ENCODE measurements around the gene MYOM1.
"Not testable (repeated sequence)": the region's sequence is repeated elsewhere in the genome, so short reads cannot be mapped to it uniquely, and the experiment has no call there.

The MYOM1 gene

DNA sequence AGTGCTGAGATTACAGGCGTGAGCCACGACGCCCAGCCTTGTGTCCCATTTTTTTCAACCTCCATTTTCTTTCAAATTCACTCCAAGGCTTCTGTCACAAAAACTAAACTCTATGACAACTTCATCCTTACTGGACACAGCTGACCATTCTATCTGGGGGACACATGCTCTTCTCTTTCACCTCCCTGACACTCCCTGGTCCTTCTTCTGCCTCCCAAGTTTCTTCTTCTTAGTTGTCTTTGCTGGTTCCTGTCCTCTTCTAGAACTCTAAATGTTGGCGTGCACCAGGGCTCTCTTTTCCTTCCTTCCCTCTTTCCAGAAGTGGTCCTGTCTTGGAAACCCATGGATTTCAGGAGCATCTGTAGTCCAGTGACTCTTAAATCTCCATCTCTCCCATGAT, 166.7 kb downstream of the MYOM1 start:
- DNase-seq = no peak

DNA sequence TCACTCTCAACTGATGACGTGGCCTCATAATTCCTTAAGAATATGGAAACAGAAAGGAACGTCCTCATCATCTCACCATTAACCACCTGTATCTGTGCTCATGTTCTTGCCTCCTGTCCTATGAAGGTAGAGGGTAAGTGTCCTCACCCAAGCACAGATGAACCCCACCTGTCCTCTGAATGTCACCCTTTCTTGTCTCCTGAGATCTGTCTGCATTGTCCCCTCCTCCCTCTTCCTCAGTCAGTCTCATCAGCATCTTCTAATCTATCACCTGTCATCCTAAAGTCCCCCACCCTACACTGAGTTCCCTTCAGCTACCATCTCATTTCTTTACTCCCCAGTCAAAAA, 167.4 kb downstream of the MYOM1 start:
- DNase-seq = no peak

DNA sequence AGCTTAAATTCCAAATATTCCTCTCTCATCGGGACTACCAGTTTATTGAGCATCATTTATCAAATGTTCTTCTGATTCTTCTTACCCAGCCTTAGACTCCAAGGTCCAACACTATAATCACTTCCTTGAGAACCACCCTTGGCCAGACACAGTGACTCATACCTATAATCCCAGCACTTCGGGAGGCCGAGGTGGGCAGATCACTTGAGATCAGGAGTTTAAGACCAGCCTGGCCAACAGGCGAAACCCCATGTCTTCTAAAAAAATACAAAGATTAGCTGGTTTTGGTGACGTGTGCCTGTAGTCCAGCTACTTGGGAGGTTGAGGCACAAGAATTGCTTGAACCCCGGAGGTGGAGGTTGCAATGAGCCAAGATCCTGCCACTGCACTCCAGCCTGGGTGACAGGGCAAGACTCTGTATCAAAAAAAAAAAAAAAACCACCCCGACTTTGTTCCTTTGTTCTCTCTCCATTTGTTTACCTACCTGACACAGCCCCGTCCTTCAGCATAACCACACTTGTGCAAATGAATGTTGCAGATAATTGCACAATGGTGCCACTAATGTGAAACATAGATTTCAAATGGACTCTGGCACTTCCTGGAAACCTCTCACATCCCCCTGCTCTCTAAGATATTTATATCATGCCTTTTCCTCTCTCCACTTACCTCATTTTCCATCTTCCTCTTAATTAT, 167.9 kb downstream of the MYOM1 start:
- no peak for DNase-seq

DNA sequence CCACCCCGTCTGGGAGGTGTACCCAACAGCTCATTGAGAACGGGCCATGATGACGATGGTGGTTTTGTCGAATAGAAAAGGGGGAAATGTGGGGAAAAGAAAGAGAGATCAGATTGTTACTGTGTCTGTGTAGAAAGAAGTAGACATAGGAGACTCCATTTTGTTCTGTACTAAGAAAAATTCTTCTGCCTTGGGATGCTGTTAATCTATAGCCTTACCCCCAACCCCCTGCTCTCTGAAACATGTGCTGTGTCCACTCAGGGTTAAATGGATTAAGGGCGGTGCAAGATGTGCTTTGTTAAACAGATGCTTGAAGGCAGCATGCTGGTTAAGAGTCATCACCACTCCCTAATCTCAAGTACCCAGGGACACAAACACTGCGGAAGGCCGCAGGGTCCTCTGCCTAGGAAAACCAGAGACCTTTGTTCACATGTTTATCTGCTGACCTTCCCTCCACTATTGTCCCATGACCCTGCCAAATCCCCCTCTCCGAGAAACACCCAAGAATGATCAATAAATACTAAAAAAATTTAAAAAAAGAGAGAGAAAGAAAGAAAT, 169.8 kb downstream of the MYOM1 start:
- not testable (repeated sequence) for DNase-seq

DNA sequence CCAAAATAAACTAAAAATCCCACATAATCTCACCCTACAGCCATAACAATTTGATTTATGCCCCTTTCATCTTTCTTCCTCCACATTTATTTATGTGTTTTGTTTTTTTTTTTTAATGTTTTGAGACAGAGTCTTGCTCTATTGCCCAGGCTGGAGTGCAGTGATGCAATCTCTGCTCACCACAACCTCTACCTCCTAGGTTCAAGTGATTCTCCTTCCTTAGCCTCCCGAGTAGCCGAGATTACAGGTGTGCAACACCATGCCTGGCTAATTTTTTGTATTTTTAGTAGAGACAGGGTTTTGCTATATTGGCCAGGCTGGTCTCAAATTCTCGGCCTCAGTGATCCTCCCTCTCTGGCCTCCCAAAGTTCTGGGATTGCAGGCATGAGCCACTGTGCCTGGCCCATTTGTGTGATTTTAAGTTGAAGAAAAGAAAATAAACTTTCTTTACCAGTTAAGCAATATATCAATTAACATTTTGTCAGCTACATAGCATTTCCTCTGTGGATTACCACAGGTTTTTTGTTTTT, 170.9 kb downstream of the MYOM1 start:
- DNase-seq = no peak

DNA sequence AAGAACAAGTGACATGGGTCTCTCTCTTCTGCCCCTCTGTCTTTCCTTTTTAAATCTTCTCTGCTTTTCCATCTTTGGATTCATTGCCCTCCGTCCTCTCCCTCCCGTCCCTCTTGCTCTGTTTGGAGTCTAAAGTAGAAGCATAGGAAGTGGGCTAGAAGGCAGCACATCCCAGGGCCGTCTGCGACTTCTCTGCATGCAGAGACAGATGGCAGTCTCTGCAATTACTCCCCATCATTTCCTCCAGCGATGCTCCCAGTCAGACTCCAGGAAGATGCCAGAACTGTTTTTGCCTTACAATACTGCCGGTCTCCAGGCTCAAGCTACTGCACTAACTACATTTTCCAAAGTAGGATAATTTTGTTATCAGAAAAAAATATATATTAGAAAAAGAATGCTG, 171.6 kb downstream of the MYOM1 start:
- no peak for DNase-seq

DNA sequence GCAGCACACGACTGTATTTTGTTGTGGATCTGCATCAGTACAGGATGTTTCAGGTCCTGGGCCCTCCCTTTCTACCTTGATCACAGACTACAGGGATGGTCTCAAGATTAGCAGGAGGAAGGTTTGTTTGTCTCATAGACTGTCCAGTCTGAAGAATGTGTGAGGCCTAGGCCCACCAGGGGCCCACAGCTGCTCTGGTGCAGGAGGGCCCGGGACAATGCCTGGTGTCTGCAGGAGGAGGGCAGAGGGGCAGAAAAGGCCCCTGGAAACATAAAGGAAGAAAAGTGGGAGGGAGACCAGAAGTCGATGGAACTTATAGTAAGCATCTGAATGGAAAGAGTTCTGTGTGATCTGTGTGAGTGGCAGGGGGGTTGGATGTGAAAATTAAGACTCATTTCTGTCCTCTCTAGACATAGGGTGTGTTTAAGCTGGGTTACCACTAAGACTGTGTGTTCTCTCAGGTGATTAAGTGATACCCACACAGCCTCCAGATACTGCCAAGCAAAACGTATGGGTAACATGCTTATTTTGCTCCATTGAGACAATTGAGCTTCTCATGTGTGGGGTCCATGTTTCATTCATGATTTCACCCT, 173.5 kb downstream of the MYOM1 start:
- no peak for DNase-seq

DNA sequence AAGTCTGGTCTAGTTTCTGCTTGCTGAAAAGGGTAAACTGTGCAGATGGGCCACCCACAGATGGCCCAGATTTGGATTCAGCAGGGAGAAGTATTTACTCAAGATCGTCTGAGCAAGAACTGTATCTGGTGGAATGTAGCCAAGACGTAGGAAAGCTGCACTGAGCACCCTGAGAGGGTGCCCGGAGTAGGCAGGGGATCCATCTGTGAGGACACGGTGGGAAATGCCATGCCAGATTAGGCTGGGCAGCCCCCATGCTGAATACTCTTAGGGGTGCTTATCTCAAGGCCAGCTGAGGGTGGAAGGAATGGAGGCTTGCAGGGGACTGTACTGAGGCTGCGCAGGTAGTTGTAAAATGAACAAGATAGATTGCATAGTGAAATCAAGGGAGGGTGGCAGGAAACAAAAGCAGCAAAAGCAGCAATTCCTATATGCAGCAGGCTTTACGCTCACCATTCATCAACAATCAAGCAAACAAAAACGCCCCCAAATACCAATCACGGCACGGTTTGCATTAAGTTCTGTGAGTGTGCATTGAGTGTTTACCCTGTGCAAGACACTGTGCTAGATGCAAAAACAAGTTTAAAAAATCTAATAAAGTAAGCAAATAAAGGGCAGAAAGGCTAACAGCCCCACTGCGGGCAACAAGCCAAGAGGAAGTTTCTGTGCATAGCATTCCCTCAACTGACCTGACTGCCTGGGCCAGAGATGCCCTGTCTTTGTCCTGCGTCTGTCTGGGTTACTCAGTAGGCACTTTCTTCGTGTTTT, 174.7 kb downstream of the MYOM1 start:
- DNase-seq = peak; percentile 20

DNA sequence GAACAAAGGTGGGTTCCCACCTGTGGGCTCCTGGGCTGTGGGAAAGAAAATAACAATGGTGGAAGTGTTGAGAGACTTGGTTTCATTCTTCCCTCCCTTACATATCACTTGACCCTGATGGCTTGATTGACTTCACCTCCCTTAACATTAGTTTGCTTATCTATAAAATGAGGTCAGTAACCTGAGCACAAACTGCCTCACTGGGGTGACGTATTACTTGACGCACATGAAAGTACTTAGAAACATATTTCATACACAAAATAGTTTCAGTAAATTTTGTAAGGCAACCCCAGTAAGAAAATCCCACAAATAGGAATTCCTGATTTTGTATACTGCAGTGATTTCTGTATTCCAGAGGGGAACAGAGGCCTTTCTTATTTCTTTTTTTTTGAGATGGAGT, 177.4 kb downstream of the MYOM1 start:
- DNase-seq = no peak

DNA sequence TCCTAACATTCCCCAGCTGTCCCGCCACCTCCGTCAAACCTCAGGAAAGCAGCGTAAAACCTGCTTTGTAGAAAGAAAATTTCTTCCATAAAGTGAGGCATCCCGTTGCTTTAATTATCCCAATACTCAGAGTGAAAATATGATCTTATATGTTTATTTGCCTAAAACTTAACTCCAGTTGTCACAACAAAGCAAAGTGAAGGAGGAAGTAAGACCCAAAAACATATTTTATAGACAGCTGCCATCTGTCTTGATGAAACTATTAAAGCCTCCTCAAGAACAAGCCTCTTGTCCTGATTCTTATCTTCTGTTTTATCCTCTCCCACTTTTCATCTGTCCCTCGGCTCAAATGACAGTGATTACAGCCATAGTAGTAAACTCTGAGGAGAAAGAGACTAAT, 177.9 kb downstream of the MYOM1 start:
- DNase-seq = peak; percentile 20

DNA sequence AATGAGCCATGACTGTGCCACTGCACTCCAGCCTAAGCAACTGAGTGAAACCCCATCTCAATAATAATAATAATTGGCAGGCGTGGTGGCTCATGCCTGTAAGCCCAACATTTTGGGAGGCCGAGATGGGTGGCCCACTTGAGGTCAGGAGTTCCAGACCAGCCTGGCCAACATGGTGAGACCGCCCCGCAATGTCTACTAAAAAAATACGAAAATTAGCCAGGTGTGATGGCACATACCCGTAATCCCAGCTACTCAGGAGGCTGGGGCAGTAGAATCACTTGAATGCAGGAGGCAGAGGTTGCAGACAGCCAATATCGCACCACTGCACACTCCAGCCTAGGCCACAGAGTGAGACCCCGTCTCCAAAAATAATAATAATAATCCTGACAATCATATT, 178.9 kb downstream of the MYOM1 start:
- DNase-seq = no peak

DNA sequence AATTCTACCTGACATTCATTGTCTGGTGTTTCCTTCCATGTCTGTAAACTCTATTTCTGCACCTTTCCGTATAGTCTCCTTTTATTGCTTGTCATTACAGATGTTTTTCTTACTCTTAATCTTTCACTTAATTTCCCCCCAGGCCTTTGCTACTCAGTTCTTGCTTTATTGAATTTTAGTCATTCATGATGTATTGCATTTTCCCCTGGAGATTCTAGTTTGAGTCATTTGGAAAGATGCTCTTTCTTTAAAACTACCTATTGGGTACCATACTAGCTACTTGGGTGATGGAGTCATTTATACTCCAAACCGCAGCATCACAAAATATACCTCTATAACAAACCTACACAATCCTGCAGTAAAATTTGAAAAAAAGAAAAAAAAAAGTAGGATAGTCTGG, 179.6 kb downstream of the MYOM1 start:
- DNase-seq = no peak

DNA sequence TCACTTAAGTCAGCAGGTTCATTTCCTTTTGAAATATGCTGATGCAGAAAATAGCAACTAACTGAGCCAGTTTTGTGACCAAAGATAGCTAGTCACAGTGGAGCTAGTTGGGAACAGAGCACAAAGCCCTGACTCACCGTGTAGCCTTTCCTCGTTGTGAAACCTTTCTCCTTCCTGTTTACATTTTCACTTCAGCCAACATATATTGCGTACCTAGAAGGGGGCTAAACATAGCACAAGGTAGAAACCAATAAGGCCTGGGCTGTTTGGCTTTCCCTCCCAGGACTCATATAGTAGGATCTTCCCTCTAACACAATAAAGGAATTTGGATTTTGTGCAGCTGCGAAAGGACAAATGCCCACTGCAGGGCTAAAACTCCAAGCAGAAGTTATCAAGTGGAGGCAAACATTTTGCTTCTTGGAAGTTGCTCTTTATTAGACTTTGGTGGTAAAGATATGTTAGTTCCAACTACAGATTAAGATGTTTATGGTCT, 182.3 kb downstream of the MYOM1 start:
- no peak for DNase-seq

DNA sequence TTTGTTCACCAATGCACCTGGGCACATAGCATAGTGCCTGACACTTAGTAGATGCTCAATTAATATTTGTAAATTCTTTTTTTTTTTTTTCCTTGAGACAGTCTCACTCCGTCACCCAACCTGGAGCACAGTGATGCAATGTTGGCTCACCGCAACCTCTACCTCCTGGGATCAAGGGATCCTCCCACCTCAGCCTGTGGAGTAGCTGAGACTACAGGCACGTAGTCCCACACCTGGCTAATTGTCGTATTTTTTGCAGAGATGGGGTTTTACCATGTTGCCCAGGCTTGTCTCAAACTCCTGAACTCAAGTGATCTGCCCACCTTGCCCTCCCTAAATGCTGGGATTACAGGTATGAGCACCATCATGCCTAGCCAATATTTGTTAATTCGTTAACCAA, 183.7 kb downstream of the MYOM1 start:
- no peak for DNase-seq

DNA sequence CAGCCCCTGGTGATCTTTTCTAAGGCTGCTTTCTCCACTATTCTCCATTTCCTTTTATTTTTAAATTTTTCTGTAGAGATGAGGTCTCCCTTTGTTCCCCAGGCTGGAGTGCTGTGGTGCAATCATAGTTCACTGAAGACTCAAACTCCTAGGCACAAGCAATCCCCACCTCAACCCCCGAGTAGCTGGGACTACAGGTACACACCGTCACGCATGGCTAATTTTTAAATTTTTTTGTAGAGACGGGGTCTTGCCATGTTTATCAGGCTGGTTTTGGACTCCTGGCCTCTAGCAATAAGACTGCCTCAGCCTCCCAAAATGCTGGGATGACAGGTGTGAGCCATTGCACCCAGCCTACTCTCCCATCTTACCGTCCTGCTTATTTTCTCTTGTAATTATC, 184.1 kb downstream of the MYOM1 start:
- DNase-seq = no peak

DNA sequence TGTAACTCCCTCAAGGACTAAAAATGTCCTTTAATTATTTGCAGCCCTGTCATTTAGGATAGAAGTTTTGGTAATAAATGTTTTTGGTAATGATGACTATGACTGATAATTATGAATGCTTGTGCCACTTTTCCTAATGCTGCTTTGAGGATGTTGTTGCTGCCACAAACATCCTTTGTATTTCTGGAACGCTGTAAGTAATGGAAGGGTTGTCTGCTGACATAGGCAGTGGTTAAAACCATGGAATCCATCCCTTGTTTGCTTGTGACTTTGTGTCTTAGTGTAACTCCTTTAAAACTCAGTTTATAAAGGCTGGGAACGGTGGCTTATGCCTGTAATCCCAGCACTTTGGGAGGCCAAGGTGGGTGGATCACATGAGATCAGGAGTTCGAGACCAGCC, 187.0 kb downstream of the MYOM1 start:
- DNase-seq = no peak

DNA sequence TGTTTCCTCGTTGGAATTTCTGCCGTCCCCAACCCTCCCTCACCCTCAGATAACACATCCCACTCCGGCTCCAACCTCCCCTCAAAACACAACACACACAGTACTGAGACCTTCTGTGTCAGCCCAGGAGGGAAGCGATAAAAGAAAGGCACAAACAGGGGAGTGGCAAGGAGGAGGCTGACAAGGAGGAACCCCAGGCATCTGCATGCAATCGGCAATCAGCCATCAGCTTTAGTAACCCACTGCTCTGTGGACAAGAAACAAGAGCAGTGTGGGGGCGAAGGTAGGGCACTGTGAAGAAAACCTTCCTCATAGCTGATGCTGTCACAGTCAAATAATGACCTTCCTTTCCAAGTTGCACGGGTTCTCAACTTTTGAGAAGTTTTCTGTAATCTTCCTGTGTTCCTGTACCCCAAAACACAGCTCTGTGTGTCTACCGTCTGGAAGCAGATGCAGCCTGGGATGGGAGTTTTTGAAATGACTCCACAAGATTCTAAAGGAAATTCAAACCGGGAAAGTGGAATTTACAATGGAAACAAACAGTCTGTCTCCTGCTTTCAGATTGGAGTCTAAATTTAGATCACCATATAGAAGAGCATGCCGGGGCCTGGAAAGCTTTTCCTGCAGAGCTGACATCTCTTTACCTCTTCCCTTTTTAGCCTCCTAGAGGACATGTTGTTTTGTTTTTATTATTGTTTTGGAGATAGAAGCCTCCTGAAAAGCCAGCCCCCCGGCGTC, 190.4 kb downstream of the MYOM1 start:
- no peak for DNase-seq

DNA sequence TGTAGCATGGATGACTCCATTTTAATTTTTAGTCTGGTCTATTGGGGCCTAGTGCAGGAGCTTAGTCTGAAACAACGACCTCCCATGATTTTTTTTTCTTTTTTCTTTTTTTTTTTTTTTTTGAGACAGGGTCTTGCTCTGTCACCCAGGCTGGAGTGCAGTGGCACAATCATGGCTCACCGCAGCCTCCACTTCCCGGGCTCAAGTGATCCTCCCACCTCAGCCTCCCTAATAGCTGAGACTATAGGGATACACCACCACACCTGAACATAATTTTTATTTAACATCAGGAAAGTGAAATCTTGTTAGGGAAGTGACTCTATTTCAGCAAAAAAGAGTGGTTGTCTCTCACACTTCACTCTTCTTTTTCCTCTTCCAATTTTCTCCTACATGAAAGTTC, 191.7 kb downstream of the MYOM1 start:
- DNase-seq = not testable (repeated sequence)

DNA sequence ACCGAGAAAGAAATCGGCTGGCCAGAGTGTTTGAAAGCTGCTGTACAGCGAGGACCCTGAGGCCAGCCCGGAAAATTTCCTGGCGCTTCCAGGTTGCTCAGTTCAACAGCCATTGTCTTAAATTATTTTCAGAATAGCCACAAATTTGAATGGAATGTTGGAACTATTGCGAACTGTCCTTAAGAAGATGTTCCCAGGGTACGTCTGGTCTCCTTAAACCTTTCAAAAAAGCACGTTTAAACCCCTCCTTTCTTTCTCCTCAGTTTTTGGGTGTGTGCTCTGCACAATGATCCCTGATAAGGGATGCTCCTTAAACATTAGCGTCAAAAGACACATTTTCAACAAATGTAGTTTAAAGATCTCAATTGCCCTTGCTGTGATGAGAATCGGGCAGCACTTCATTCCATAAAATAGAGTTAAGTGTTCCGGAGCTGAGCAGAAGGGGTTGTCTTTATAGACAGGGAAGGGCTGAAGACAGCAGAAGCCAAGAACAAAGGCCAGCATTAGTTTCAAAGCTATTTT, 192.3 kb downstream of the MYOM1 start:
- no peak for DNase-seq

DNA sequence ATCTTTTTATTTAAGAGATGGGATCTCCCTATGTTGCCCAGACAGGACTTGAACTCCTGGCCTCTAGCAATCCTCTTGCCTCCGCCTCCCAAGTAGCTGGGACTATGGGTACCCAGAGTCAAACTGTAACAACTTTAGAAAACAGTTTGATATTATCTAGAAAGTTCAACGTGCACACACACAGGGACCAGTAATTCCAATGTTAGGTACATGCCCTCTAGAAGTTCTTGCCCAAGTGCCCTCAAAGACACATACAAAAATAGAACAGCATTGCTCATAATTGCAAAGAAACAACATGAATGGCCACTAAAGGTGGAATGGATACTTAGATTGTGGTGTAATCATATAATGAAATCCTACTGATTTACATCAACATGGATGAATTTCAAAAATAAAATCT, 194.2 kb downstream of the MYOM1 start:
- DNase-seq = no peak

DNA sequence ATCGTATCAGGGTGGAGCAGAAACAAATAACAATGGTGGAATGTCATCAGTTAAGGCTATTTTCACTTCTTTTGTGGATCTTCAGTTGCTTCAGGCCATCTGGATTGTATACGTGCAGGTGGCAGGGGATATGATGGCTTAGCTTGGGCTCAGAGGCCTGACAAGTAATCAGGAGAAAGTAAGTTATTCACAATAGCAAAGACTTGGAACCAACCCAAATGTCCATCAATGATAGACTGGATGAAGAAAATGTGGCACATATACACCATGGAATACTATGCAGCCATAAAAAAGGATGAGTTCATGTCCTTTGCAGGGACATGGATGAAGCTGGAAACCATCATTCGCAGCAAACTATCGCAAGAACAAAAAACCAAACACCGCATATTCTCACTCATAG, 196.2 kb downstream of the MYOM1 start:
- DNase-seq = not testable (repeated sequence)

All from NCI-H2171 (cell line).